GM12878 (cell line): ENCODE results near the gene AUNIP.

Source experiments
- CHD2 ChIP-seq: IDR thresholded peaks from 2 replicates; pipeline ENCODE4 v1.6.1; 2011; ENCODE audit warnings: low read depth, low read length, improper control_type of control experiment, borderline replicate concordance
- CREB1 ChIP-seq: IDR thresholded peaks from 2 replicates; pipeline ENCODE4 v1.6.1; 2012; ENCODE audit warnings: low read depth, mild to moderate bottlenecking, inconsistent platforms
- DPF2 ChIP-seq: fragments of 450-650 bp; IDR thresholded peaks from 2 replicates; pipeline ENCODE4 v1.6.1; 2017; ENCODE audit warnings: mild to moderate bottlenecking
- FOS ChIP-seq: IDR thresholded peaks from 3 replicates; pipeline ENCODE4 v1.6.1; 2011; ENCODE audit warnings: borderline replicate concordance; ENCODE audit not compliant: insufficient read length; ENCODE audit errors: extremely low read depth
- JUND ChIP-seq: IDR thresholded peaks from 2 replicates; pipeline ENCODE4 v1.6.1; 2012; ENCODE audit warnings: low read depth, mild to moderate bottlenecking, low read length, improper control_type of control experiment, moderate library complexity
- STAT3 ChIP-seq: IDR thresholded peaks from 2 replicates; pipeline ENCODE4 v1.6.1; 2011; ENCODE audit warnings: low read depth, low read length, improper control_type of control experiment
- TF ChIP-seq, protein P1 (sequence below), 3 experiments: IDR thresholded peaks in 2 of 3; conservative IDR thresholded peaks in 1 of 3; 2 replicates each; pipeline ENCODE4 v1.5.1; 2011; ENCODE audit warnings: low read depth in 3 of 3, low read length in 3 of 3, mild to moderate bottlenecking in 3 of 3, control low read depth in 2 of 3, moderate library complexity in 2 of 3, inconsistent platforms in 1 of 3, mixed read lengths in 1 of 3; ENCODE audit not compliant: control insufficient read depth in 2 of 3, insufficient read depth in 1 of 3; ENCODE audit errors: extremely low read depth in 1 of 3

DNA sequence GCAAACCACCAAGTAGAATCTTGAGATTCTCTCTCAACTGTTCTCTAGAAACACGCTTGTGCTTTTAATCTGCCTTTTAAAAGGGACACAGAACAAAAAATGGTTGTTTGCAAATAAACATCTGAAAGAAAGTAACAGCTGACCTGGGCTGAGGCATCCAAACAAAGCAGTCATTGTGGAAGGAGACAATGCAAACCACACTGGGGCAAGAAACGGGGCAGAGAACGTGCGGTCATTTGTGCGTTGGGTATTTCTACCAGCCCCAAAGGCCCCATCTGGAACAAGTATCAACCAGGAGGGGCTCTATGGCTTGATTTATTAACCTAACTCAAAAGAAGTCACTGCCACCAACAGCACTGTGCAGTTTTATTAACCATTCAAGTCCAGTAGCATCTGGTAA lies 41.0 kb upstream of the AUNIP start:
- TF ChIP-seq DPF2 (no peak), JUND (no peak), CREB1 (no peak), STAT3 (no peak), CHD2 (no peak), FOS (no peak)
- TF ChIP-seq, protein P1, sequence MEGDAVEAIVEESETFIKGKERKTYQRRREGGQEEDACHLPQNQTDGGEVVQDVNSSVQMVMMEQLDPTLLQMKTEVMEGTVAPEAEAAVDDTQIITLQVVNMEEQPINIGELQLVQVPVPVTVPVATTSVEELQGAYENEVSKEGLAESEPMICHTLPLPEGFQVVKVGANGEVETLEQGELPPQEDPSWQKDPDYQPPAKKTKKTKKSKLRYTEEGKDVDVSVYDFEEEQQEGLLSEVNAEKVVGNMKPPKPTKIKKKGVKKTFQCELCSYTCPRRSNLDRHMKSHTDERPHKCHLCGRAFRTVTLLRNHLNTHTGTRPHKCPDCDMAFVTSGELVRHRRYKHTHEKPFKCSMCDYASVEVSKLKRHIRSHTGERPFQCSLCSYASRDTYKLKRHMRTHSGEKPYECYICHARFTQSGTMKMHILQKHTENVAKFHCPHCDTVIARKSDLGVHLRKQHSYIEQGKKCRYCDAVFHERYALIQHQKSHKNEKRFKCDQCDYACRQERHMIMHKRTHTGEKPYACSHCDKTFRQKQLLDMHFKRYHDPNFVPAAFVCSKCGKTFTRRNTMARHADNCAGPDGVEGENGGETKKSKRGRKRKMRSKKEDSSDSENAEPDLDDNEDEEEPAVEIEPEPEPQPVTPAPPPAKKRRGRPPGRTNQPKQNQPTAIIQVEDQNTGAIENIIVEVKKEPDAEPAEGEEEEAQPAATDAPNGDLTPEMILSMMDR (IDR thresholded peaks at IDR 0.05 in 2 of 3, conservative IDR thresholded peaks at IDR 0.05 in 1 of 3; ENCODE audit: control insufficient read depth in 2 of 3, extremely low read depth in 1 of 3, insufficient read depth in 1 of 3, low read depth in 3 of 3, low read length in 3 of 3), result no peak
